Panc1 (cell line): Measurements from ENCODE around the gene IGSF22.
"Not testable (repeated sequence)": the region's sequence is repeated elsewhere in the genome, so short reads cannot be mapped to it uniquely, and the experiment has no call there.

Experiments
- CTCF ChIP-seq: fragments of 450-650 bp; IDR thresholded peaks from 2 replicates; pipeline ENCODE4 v1.5.1; 2017; ENCODE audit warnings: mild to moderate bottlenecking
- POLR2AphosphoS5 ChIP-seq: IDR thresholded peaks from 2 replicates; pipeline ENCODE4 v1.6.1; 2012; ENCODE audit warnings: mild to moderate bottlenecking, low read depth, low read length, moderate library complexity
- REST ChIP-seq, 2 experiments: IDR thresholded peaks; 2 replicates each; pipeline ENCODE4 v1.6.1; 2011 to 2012; ENCODE audit warnings: low read depth in 2 of 2, control low read depth in 1 of 2, low read length in 1 of 2, mild to moderate bottlenecking in 1 of 2, moderate library complexity in 1 of 2; ENCODE audit not compliant: insufficient read depth in 1 of 2
- SIN3A ChIP-seq: IDR thresholded peaks from 2 replicates; pipeline ENCODE4 v1.6.1; 2012; ENCODE audit warnings: low read depth, mild to moderate bottlenecking, low read length, moderate library complexity, borderline replicate concordance; ENCODE audit not compliant: insufficient read depth
- TCF7L2 ChIP-seq: IDR thresholded peaks from 2 replicates; pipeline ENCODE4 v1.6.1; 2011; ENCODE audit warnings: mild to moderate bottlenecking, low read depth, low read length, inconsistent platforms

DNA sequence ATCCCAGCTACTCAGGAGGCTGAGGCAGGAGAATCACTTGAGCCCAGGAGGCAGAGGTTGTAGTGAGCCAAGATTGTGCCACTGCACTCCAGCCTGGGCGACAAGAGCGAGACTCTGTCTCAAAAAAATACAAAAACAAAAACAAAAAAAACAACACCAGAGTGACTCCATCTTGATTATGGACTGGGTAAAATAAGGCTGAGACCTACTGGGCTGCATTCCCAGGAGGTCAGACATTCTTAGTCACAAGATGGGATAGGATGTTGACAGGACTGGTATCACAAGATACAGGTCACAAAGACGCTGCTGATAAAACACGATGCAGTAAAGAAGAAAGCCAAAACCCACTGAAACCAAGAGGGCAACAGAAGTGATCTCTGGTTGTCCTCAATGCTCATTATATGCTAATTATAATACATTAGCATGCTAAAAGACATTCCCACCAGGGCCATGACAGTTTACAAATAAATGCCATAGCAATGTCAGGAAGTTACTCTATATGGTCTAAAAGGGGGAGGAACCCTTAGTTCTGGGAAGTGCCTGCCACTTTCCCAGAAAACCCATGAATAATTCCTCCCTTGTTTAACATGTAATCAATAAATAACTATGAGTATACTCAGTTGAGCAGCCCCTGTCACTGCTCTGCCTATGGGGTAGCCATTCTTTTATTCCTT, 34.4 kb downstream of the IGSF22 start:
- TF ChIP-seq CTCF; SIN3A; REST (IDR thresholded peaks at IDR 0.05; ENCODE audit: insufficient read depth in 1 of 2, low read depth in 2 of 2, low read length in 1 of 2); POLR2AphosphoS5; TCF7L2: not testable (repeated sequence)
